Vagina (tissue), 2 donors: ENCODE data around the gene MRPL52.

Experiments used
- CTCF ChIP-seq, 3 experiments: fragments of 450-650 bp in 2 of 3; fragments of 200-600 bp in 1 of 3; sonication (generic) in 1 of 3; IDR thresholded peaks; one replicate each; pipeline ENCODE4 v1.5.1; 2017 to 2019; ENCODE audit warnings: antibody characterized with exemption in 3 of 3, mild to moderate bottlenecking in 2 of 3, moderate library complexity in 2 of 3
- POLR2A ChIP-seq, 2 donors: fragments of 450-650 bp; IDR thresholded peaks; one replicate each; pipeline ENCODE4 v1.6.1; 2017; ENCODE audit warnings: antibody characterized with exemption in 2 of 2, mild to moderate bottlenecking in 2 of 2, moderate library complexity in 2 of 2
- POLR2AphosphoS5 ChIP-seq, 2 donors: sonication (generic); formaldehyde crosslinking; IDR thresholded peaks; one replicate each; pipeline ENCODE4 v1.9.0; 2017; ENCODE audit warnings: antibody characterized with exemption in 2 of 2, mild to moderate bottlenecking in 2 of 2, low read depth in 1 of 2; ENCODE audit not compliant: insufficient read depth in 1 of 2

DNA sequence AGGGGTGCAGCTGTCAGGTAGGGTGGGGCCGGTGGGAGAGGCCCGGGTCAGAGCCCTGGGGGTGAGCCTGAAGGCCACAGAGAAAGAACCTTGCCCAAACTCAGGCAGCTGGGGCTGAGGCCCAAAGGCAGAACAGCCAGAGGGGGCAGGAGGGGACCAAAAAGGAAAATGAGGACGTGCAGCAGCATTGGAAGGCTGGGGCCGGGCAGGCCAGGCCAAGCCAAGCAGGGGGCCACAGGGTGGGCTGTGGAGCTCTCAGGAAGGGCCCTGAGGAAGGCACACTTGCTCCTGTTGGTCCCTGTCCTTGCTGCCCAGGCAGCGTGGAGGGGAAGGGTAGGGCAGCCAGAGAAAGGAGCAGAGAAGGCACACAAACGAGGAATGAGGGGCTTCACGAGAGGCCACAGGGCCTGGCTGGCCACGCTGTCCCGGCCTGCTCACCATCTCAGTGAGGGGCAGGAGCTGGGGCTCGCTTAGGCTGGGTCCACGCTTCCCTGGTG is 17.2 kb downstream of the MRPL52 start:
- TF ChIP-seq POLR2A (IDR thresholded peaks at IDR 0.05) (no peak), CTCF (IDR thresholded peaks at IDR 0.05) (no peak), POLR2AphosphoS5 (IDR thresholded peaks at IDR 0.05; ENCODE audit: insufficient read depth in 1 of 2, low read depth in 1 of 2) (no peak)
